Measurements from ENCODE around the gene RASEF.

- TF ChIP-seq CTCF (IDR thresholded peaks at IDR 0.05) = no peak
- TF ChIP-seq POLR2A (IDR thresholded peaks at IDR 0.05) = no peak
Observed at GRCh38 chr9:83056174-83056573, 6.8 kb downstream of the RASEF start.
